HepG2 (cell line): ENCODE data around the gene OR11H6. TPM values are rescaled to one million over a fixed set of nuclear protein-coding genes. Genes with fewer than 3 reads are reported as not detected.

ENCODE experiments used
- ATAC-seq: fragments of 200-7000 bp; cut with Tn5 transposase; 3 replicates; pipeline ENCODE4 v1.9.1; 2020; ENCODE audit warnings: mild to moderate bottlenecking, moderate library complexity
- BruUV-seq: library from RNA; stranded (reverse); fragments of 400-500 nt; replicated peaks from 2 replicates; lab custom pipeline; 2021; lab: Mats Ljungman, UMichigan
- CTCF ChIA-PET: fragments of 300-600 bp; formaldehyde crosslinking; extraction: SDS; loops from one replicate; lab custom pipeline; 2021; ENCODE audit warnings: low total read pairs, inconsistent platforms, low intra/inter-chr PET ratio; lab: Yijun Ruan, JAX
- POLR2A ChIA-PET: fragments of 350-600 bp; sonication (Branson Sonifier 250); formaldehyde crosslinking; loops from one replicate; lab custom pipeline; 2020; ENCODE audit warnings: antibody characterized with exemption, inconsistent platforms; lab: Yijun Ruan, JAX
- DNase-seq: peaks from one replicate; pipeline ENCODE4 v3.0.0-alpha.2; 2015; ENCODE audit warnings: low spot score
- FAIRE-seq: peaks from 3 replicates; lab custom pipeline; 2011; peaks lifted over from hg19 to GRCh38; lab: Jason Lieb, UNC
- H2AFZ ChIP-seq: one replicate; pipeline ENCODE4 v1.6.1; 2011; ENCODE audit warnings: low read length, inconsistent platforms
- H3K27ac ChIP-seq: fragments of 300-600 bp; 3 replicates; pipeline ENCODE4 v1.8.0; 2011; ENCODE audit warnings: mixed run types, mild to moderate bottlenecking, mixed read lengths, low read length, inconsistent platforms; ENCODE audit not compliant: insufficient read depth; ENCODE audit errors: extremely low read length
- H3K27me3 ChIP-seq, 2 experiments: fragments of 200-600 bp in 1 of 2; 2 replicates in 1 of 2; 3 replicates in 1 of 2; pipeline versions ENCODE4 v1.6.0 to v1.8.0; 2011; ENCODE audit warnings: low read length in 2 of 2, mild to moderate bottlenecking in 2 of 2, moderate library complexity in 2 of 2, inconsistent platforms in 1 of 2; ENCODE audit not compliant: insufficient read depth in 2 of 2, control insufficient read depth in 1 of 2
- H3K36me3 ChIP-seq, 2 experiments: fragments of 200-600 bp in 1 of 2; replicated peaks in 1 of 2; 2 replicates in 1 of 2; 3 replicates in 1 of 2; pipeline versions ENCODE4 v1.5.1 to v1.8.0; 2011; ENCODE audit warnings: low read length in 2 of 2, inconsistent platforms in 1 of 2; ENCODE audit not compliant: insufficient read depth in 2 of 2, control insufficient read depth in 1 of 2
- H3K4me1 ChIP-seq: 2 replicates; pipeline ENCODE4 v1.5.1; 2012; ENCODE audit warnings: low read length, inconsistent platforms; ENCODE audit not compliant: insufficient read depth
- H3K4me2 ChIP-seq: 2 replicates; pipeline ENCODE4 v1.6.0; 2011; ENCODE audit warnings: low read depth, low read length, inconsistent platforms
- H3K4me3 ChIP-seq, 3 experiments: fragments of 200-600 bp in 1 of 3; sonication (generic), shearing (Covaris generic) in 1 of 3; replicated peaks in 1 of 3; 2 replicates each; pipeline ENCODE4 v1.5.1; 2011 to 2016; ENCODE audit warnings: low read length in 3 of 3, inconsistent platforms in 2 of 3, low read depth in 2 of 3, mild to moderate bottlenecking in 2 of 3, control low read depth in 1 of 3, mixed read lengths in 1 of 3; ENCODE audit not compliant: insufficient read depth in 1 of 3
- H3K79me2 ChIP-seq: one replicate; pipeline ENCODE4 v1.6.1; 2011; ENCODE audit warnings: low read length, inconsistent platforms; ENCODE audit not compliant: insufficient read depth
- H3K9ac ChIP-seq: 2 replicates; pipeline ENCODE4 v1.6.0; 2011; ENCODE audit warnings: mild to moderate bottlenecking, low read depth, low read length, inconsistent platforms; ENCODE audit not compliant: insufficient read depth
- H3K9me3 ChIP-seq: 2 replicates; pipeline ENCODE4 v1.5.1; 2012; ENCODE audit warnings: mild to moderate bottlenecking, low read length
- H4K20me1 ChIP-seq: 2 replicates; pipeline ENCODE4 v1.6.0; 2011; ENCODE audit warnings: inconsistent platforms, mild to moderate bottlenecking, low read length, moderate library complexity; ENCODE audit not compliant: insufficient read depth
- DNMT3B ChIP-seq: conservative IDR thresholded peaks from 2 replicates; pipeline ENCODE4 v1.6.1; 2016; ENCODE audit warnings: missing biosample characterization, control low read depth
- EHMT2 ChIP-seq: fragments of 200-600 bp; sonication (generic); IDR thresholded peaks from 2 replicates; pipeline ENCODE4 v1.7.0; 2017; ENCODE audit warnings: antibody characterized with exemption, low read depth, low read length, borderline replicate concordance
- KDM3A ChIP-seq: IDR thresholded peaks from 2 replicates; pipeline ENCODE4 v1.6.1; 2018; ENCODE audit warnings: low read depth, missing compliant biosample characterization
- TRIM24 ChIP-seq: sonication (generic); formaldehyde crosslinking; IDR thresholded peaks from 2 replicates; pipeline ENCODE4 v1.8.0; 2022; ENCODE audit warnings: mild to moderate bottlenecking, missing genetic modification reagents
- ZNF646 ChIP-seq: sonication (generic); formaldehyde crosslinking; IDR thresholded peaks from 2 replicates; pipeline ENCODE4 v1.9.0; 2021; ENCODE audit warnings: mild to moderate bottlenecking, missing genetic modification reagents
- ZNF792 ChIP-seq: IDR thresholded peaks from 2 replicates; pipeline ENCODE4 v1.6.1; 2016
- WGBS: methylation state at CpG from one replicate; pipeline ENCODE4 v1.1.6; 2017; ENCODE audit warnings: low lambda C conversion rate; 5-methylcytosine and 5-hydroxymethylcytosine counted together
- in situ Hi-C: cut with HindIII; loops from 2 replicates; pipeline ENCODE4 v1.10.0; 2017; ENCODE audit warnings: low pct_unique_long_range_greater_than_20kb; ENCODE audit not compliant: extremely low pct_ligation_motif_present
- intact Hi-C: fragments of 100-400 bp; cut with micrococcal nuclease; formaldehyde crosslinking; loops from one replicate; pipeline ENCODE4 v1.10.0; 2022; ENCODE audit not compliant: unreplicated experiment
- polyA plus RNA-seq, 8 experiments: library from polyadenylated mRNA; depleted of rRNA in 3 of 8; stranded (reverse) in 7 of 8; unstranded in 1 of 8; fragments of >200 nt; fragmentation: Illumina TruSeq in 4 of 8; extraction: Trizol in 4 of 8; gene quantifications; 2 replicates each; pipeline versions ENCODE4 v1.2.1 to v1.2.3, GENCODE V29; 2011 to 2016; ENCODE audit warnings: low read depth in 4 of 8, missing spikeins in 1 of 8, mixed read lengths in 1 of 8; ENCODE audit not compliant: insufficient read depth in 1 of 8
- total RNA-seq, 5 experiments: library from RNA; depleted of rRNA; stranded (reverse); fragments of >200 nt; fragmentation: Illumina TruSeq; extraction: Trizol; gene quantifications; 2 replicates each; pipeline ENCODE4 v1.2.3, GENCODE V29; 2016; ENCODE audit warnings: low read depth in 1 of 5
- TF ChIP-seq, protein P1 (sequence below): sonication (generic); formaldehyde crosslinking; IDR thresholded peaks from 2 replicates; pipeline ENCODE4 v1.4.0; 2020; ENCODE audit warnings: missing genetic modification reagents, borderline replicate concordance
- TF ChIP-seq, protein P2 (sequence below): sonication (generic); formaldehyde crosslinking; IDR thresholded peaks from 2 replicates; pipeline ENCODE4 v1.4.0; 2020; ENCODE audit warnings: missing genetic modification reagents
- TF ChIP-seq, protein P3 (sequence below): IDR thresholded peaks from 2 replicates; pipeline ENCODE4 v1.6.1; 2016; ENCODE audit warnings: missing compliant biosample characterization, missing genetic modification reagents, borderline replicate concordance

OR11H6 gene
- total and polyA plus RNA-seq, 2 of the 13 experiments (the other 11 are each of a cell fraction or from before 2014, with no cell fraction given): not detected

- in situ Hi-C loops: no loop called here
- intact Hi-C loops: no loop called here
- H2AFZ ChIP-seq: no peak overlapping the region
- no peaks in the 10 kb centered on the region for H3K79me2 ChIP-seq
- DNase-seq: no peak
- no peaks in the 10 kb centered on the region for H3K4me1 ChIP-seq
- H3K4me3 ChIP-seq: no peak overlapping the region
- no peak overlapping the region for H3K4me2 ChIP-seq
- H3K27ac ChIP-seq: no peak overlapping the region
- ATAC-seq: no peak
- ChIA-PET POLR2A (no interaction called here), CTCF (no interaction called here)
- FAIRE-seq: no peak
- H3K9ac ChIP-seq: no peak overlapping the region
- no peaks in the 10 kb centered on the region for H3K36me3 ChIP-seq
- H3K27me3 ChIP-seq: no peaks in the 10 kb centered on the region
- no TSS peak for BruUV-seq
- H4K20me1 ChIP-seq: no peaks in the 10 kb centered on the region
- WGBS: 77% methylated on average over 2 of the region's 2 CpGs
- no peaks in the 10 kb centered on the region for H3K9me3 ChIP-seq
- no peak for TF ChIP-seq DNMT3B (CRISPR knock-in tag)
- no peak for TF ChIP-seq TRIM24 (CRISPR knock-in tag)
- TF ChIP-seq, protein P1, sequence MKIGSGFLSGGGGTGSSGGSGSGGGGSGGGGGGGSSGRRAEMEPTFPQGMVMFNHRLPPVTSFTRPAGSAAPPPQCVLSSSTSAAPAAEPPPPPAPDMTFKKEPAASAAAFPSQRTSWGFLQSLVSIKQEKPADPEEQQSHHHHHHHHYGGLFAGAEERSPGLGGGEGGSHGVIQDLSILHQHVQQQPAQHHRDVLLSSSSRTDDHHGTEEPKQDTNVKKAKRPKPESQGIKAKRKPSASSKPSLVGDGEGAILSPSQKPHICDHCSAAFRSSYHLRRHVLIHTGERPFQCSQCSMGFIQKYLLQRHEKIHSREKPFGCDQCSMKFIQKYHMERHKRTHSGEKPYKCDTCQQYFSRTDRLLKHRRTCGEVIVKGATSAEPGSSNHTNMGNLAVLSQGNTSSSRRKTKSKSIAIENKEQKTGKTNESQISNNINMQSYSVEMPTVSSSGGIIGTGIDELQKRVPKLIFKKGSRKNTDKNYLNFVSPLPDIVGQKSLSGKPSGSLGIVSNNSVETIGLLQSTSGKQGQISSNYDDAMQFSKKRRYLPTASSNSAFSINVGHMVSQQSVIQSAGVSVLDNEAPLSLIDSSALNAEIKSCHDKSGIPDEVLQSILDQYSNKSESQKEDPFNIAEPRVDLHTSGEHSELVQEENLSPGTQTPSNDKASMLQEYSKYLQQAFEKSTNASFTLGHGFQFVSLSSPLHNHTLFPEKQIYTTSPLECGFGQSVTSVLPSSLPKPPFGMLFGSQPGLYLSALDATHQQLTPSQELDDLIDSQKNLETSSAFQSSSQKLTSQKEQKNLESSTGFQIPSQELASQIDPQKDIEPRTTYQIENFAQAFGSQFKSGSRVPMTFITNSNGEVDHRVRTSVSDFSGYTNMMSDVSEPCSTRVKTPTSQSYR (CRISPR knock-in tag): no peak
- TF ChIP-seq ZNF646 (CRISPR knock-in tag): no peak
- no peak for TF ChIP-seq ZNF792 (CRISPR knock-in tag)
- TF ChIP-seq KDM3A: no peak
- TF ChIP-seq, protein P2, sequence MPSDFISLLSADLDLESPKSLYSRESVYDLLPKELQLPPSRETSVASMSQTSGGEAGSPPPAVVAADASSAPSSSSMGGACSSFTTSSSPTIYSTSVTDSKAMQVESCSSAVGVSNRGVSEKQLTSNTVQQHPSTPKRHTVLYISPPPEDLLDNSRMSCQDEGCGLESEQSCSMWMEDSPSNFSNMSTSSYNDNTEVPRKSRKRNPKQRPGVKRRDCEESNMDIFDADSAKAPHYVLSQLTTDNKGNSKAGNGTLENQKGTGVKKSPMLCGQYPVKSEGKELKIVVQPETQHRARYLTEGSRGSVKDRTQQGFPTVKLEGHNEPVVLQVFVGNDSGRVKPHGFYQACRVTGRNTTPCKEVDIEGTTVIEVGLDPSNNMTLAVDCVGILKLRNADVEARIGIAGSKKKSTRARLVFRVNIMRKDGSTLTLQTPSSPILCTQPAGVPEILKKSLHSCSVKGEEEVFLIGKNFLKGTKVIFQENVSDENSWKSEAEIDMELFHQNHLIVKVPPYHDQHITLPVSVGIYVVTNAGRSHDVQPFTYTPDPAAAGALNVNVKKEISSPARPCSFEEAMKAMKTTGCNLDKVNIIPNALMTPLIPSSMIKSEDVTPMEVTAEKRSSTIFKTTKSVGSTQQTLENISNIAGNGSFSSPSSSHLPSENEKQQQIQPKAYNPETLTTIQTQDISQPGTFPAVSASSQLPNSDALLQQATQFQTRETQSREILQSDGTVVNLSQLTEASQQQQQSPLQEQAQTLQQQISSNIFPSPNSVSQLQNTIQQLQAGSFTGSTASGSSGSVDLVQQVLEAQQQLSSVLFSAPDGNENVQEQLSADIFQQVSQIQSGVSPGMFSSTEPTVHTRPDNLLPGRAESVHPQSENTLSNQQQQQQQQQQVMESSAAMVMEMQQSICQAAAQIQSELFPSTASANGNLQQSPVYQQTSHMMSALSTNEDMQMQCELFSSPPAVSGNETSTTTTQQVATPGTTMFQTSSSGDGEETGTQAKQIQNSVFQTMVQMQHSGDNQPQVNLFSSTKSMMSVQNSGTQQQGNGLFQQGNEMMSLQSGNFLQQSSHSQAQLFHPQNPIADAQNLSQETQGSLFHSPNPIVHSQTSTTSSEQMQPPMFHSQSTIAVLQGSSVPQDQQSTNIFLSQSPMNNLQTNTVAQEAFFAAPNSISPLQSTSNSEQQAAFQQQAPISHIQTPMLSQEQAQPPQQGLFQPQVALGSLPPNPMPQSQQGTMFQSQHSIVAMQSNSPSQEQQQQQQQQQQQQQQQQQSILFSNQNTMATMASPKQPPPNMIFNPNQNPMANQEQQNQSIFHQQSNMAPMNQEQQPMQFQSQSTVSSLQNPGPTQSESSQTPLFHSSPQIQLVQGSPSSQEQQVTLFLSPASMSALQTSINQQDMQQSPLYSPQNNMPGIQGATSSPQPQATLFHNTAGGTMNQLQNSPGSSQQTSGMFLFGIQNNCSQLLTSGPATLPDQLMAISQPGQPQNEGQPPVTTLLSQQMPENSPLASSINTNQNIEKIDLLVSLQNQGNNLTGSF (CRISPR knock-in tag): no peak
- TF ChIP-seq EHMT2: no peak
- TF ChIP-seq, protein P3, sequence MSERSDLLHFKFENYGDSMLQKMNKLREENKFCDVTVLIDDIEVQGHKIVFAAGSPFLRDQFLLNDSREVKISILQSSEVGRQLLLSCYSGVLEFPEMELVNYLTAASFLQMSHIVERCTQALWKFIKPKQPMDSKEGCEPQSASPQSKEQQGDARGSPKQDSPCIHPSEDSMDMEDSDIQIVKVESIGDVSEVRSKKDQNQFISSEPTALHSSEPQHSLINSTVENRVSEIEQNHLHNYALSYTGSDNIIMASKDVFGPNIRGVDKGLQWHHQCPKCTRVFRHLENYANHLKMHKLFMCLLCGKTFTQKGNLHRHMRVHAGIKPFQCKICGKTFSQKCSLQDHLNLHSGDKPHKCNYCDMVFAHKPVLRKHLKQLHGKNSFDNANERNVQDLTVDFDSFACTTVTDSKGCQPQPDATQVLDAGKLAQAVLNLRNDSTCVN (CRISPR knock-in tag): no peak
These were observed 13.9 kb upstream of the OR11H6 start for GRCh38 chr14:20209595-20209994.
